Naive B cell (primary cell): Measurements from ENCODE around the gene DHX34. TPM values are rescaled to one million over a fixed set of nuclear protein-coding genes. Genes with fewer than 3 reads are reported as not detected.

Source experiments
- ATAC-seq, 2 donors: fragments of 150-1000 bp; cut with Tn5 transposase; 2 replicates each; pipeline ENCODE4 v1.10.0; 2021; ENCODE audit warnings: low read depth in 2 of 2, mild to moderate bottlenecking in 2 of 2, moderate library complexity in 2 of 2
- DNase-seq: peaks from one replicate; pipeline ENCODE4 v3.0.0; 2022
- H3K27ac Mint-ChIP-seq, 6 donors: one replicate each; pipeline ENCODE4 v1.8.0; 2020 to 2022; ENCODE audit warnings: mild to moderate bottlenecking in 6 of 6, mixed read lengths in 6 of 6, moderate library complexity in 5 of 6, inconsistent platforms in 2 of 6
- H3K27me3 Mint-ChIP-seq, 3 donors: one replicate each; pipeline ENCODE4 v1.8.0; 2021 to 2022; ENCODE audit warnings: mixed read lengths in 3 of 3, mild to moderate bottlenecking in 1 of 3
- H3K36me3 Mint-ChIP-seq, 2 donors: one replicate each; pipeline ENCODE4 v1.8.0; 2020 to 2022; ENCODE audit warnings: mixed read lengths in 2 of 2, inconsistent platforms in 1 of 2, mild to moderate bottlenecking in 1 of 2
- H3K4me1 Mint-ChIP-seq, 3 donors: one replicate each; pipeline ENCODE4 v1.8.0; 2020 to 2022; ENCODE audit warnings: mixed read lengths in 3 of 3, inconsistent platforms in 1 of 3, mild to moderate bottlenecking in 1 of 3, moderate library complexity in 1 of 3
- H3K4me3 Mint-ChIP-seq, 8 donors: one replicate each; pipeline ENCODE4 v1.8.0; 2020 to 2022; ENCODE audit warnings: mild to moderate bottlenecking in 8 of 8, mixed read lengths in 8 of 8, moderate library complexity in 8 of 8, inconsistent platforms in 2 of 8
- H3K9me3 Mint-ChIP-seq, 7 donors: one replicate each; pipeline ENCODE4 v1.8.0; 2020 to 2022; ENCODE audit warnings: mixed read lengths in 7 of 7, mild to moderate bottlenecking in 5 of 7, inconsistent platforms in 2 of 7, moderate library complexity in 1 of 7
- polyA plus RNA-seq, 6 donors: library from polyadenylated mRNA; unstranded; fragments of 300-500 nt; fragmentation: Illumina TruSeq; gene quantifications; one replicate each; pipeline ENCODE4 v1.2.3, GENCODE V29; 2021; ENCODE audit warnings: low read depth in 6 of 6

DHX34 gene
- polyA plus RNA-seq, 6 donors from 2014 or later, result 3.0 to 13.3 (median 4.1) TPM; not detected in 1

GRCh38 chr19:47390533-47391488 lies 41.7 kb downstream of the DHX34 start:
- peaks cover 0 to 11% (median 6%) of the 10 kb centered on the region in 3 donors for H3K4me1 Mint-ChIP-seq
- peaks cover 17 to 41% (median 35%) of the 10 kb centered on the region in 3 donors for H3K27me3 Mint-ChIP-seq
- H3K4me3 Mint-ChIP-seq, result no peak overlapping the region
- peak in 1 of 2 donors; percentile 21 for ATAC-seq
- H3K36me3 Mint-ChIP-seq, result no peaks in the 10 kb centered on the region
- DNase-seq, result no peak
- H3K9me3 Mint-ChIP-seq, result no peaks in the 10 kb centered on the region
- no peak overlapping the region for H3K27ac Mint-ChIP-seq

DNA sequence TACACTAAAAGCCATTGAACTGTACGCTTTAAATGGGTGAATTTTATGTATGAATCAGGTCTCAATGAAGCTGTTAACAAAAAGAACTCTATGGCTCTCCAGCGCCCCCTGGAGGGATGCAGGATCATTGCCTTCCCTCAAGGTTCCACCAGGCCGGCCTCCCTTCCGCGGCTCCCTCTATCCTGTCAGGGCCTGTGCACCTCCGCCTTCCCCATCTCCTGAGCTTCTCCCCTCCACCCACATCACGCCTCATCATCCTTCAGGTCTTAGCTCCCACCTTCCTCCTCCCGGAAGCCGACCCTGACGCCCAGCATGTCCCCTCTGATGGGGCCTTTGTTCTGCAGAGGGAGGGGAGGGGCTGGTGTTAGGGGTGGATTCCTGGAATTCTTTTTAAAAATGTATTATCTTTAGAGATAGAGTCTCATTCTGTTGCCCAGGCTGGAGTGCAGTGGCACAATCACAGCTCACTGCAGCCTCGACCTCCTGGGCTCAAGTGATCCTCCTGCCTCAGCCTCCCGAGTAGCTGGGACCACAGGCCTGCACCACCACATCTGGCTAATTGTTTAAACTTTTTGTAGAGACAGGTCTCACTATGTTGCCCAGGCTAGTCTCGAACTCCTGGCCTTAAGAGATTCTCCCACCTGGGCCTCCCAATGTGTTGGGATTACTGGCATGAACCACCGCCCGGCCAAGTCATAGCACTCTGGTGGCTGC lies 42.6 kb downstream of the DHX34 start:
- ATAC-seq (peak; percentile 74 to 75), DNase-seq (peak; percentile 51)
- no peaks in the 10 kb centered on the region for H3K9me3 Mint-ChIP-seq
- peak overlapping the region in 1 of 6 donors; percentile 10 for H3K27ac Mint-ChIP-seq
- H3K4me3 Mint-ChIP-seq, result peak overlapping the region in 1 of 8 donors; percentile 16
- H3K36me3 Mint-ChIP-seq, result no peaks in the 10 kb centered on the region
- peaks cover 21 to 46% (median 41%) of the 10 kb centered on the region in 3 donors for H3K27me3 Mint-ChIP-seq
- peaks cover 0 to 11% (median 6%) of the 10 kb centered on the region in 3 donors for H3K4me1 Mint-ChIP-seq

DNA sequence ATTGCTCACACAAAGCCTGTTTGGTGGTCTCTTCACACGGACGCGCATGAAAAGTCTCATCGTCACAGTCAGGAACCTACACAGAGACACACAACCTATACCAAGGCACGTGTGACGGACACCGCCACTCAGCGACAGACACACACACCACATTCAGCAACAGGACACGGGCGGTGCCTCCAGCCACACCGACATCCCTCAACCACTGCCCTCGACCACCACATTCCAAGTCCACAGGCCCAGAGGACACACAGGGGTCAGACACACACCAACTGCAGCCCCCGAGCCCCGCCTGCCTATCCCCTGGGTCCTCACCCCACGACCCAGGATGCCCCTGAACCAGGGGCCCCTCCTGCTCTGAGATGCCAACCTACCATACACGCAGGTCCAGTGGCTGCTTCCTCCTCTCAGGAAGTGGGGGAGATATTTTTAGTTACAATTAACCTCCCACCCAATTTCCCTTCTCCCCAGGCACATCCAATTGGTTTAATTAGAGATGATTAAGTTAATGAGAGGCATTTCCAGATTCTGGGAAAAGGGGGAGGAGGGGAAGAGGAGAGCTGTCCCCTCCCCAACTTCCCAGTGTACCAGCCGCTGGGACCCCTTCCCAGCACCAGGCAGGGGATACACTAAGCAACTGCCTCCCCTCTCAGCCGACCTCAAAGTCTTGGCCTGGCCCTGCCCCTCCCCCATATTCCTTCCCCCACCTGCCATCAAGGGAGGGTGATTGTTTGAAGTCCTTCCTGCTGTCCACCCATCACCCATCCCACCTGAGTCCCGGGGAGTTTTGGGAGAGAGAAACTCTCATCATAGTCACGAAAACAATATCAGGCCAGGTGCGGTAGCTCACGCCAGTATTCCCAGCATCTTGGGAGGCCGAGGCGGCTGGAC lies 49.8 kb downstream of the DHX34 start:
- H3K9me3 Mint-ChIP-seq, result peaks cover 0 to 5% (median 0%) of the 10 kb centered on the region in 7 donors
- no peaks in the 10 kb centered on the region for H3K4me1 Mint-ChIP-seq
- H3K27me3 Mint-ChIP-seq, result peaks cover 27 to 63% (median 63%) of the 10 kb centered on the region in 3 donors
- no peak for DNase-seq
- no peak overlapping the region for H3K27ac Mint-ChIP-seq
- H3K36me3 Mint-ChIP-seq, result peaks cover 0 to 7% of the 10 kb centered on the region in 2 donors
- ATAC-seq, result no peak
- H3K4me3 Mint-ChIP-seq, result peak overlapping the region in 1 of 8 donors; percentile 30

DNA sequence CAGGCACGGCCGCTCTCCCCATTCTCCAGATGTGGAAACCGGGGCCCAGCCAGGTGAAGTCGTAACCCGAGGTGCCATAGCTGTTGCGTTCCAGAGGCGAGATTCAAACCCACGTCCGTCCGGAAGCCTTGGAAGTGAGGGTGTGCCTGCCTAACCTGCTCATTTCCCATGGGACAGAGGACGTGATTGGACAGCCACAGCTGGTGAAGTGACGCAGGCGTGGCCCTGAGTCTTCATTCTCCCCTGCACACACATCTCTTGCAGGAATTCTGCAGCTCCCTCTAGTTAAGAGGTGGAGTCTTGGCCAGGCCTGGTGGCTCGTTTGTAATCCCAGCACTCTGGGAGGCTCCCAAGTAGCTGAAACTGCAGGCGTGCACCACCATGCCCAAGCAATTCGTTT lies 53.4 kb downstream of the DHX34 start:
- H3K27ac Mint-ChIP-seq, result no peak overlapping the region

DNA sequence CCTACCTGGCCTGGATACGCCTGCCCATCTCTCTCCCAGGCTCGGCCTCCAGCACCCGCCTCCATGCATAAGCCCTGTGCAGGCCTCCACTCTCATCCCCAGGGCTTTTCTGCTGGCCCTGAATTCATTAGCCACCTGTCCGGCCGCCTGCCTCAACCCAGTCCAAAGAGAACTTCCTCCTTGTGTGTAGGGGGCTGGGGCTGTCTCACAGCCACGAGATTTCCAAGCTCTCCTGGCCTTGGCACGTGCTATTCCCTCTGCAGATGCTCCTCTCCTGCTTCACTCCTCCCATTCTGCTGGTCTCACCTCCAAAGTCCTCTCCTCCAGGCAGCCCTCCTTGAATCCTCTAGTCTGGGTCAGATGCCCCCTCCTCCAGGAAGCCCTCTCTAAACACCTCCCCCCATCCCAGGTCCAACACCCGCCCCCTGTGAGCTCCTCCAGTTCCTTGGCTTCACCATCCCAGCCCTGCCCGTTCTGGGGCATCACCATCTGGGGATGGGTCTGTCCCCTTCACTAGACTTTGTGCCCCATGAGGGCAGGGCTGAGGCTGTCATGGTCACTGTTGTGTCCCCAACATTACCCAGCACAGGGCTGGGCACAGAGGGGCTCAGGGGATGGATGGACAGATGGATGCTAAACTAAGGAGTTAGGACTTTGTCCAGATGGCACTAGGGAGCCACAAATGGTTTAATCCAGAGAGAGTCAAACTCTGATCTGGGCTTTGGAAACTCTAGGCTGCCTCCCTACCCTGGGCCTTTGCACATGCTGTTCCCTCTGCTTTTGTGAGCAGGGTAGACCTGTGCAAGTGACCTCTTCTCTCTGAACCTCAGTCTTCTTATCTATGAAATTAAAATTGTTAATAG lies 55.5 kb downstream of the DHX34 start:
- H3K27ac Mint-ChIP-seq, result no peak overlapping the region
- H3K36me3 Mint-ChIP-seq, result peaks cover 0 to 34% of the 10 kb centered on the region in 2 donors
- ATAC-seq (no peak), DNase-seq (no peak)
- H3K27me3 Mint-ChIP-seq, result peaks cover 33 to 76% (median 75%) of the 10 kb centered on the region in 3 donors
- H3K4me1 Mint-ChIP-seq, result peaks cover 0 to 6% (median 5%) of the 10 kb centered on the region in 3 donors
- H3K9me3 Mint-ChIP-seq, result peaks cover 5 to 12% (median 7%) of the 10 kb centered on the region in 7 donors
- no peak overlapping the region for H3K4me3 Mint-ChIP-seq

More for the DNA sequence above, 53.4 kb downstream of the DHX34 start:
- Mint-ChIP-seq H3K36me3 (peaks cover 0 to 25% of the 10 kb centered on the region in 2 donors), H3K27me3 (peaks cover 30 to 77% (median 75%) of the 10 kb centered on the region in 3 donors), H3K4me1 (peaks cover 0 to 6% (median 5%) of the 10 kb centered on the region in 3 donors), H3K9me3 (peaks cover 0 to 8% (median 2%) of the 10 kb centered on the region in 7 donors), H3K4me3 (no peak overlapping the region)
- DNase-seq, result no peak
- ATAC-seq, result no peak

GRCh38 chr19:47405197-47405550 lies 56.1 kb downstream of the DHX34 start:
- H3K4me1 Mint-ChIP-seq, result peaks cover 0 to 6% (median 5%) of the 10 kb centered on the region in 3 donors
- peaks cover 5 to 12% (median 7%) of the 10 kb centered on the region in 7 donors for H3K9me3 Mint-ChIP-seq
- DNase-seq (no peak), ATAC-seq (no peak)
- no peak overlapping the region for H3K4me3 Mint-ChIP-seq
- peaks cover 33 to 77% (median 74%) of the 10 kb centered on the region in 3 donors for H3K27me3 Mint-ChIP-seq
- peaks cover 0 to 34% of the 10 kb centered on the region in 2 donors for H3K36me3 Mint-ChIP-seq
- H3K27ac Mint-ChIP-seq, result no peak overlapping the region

DNA sequence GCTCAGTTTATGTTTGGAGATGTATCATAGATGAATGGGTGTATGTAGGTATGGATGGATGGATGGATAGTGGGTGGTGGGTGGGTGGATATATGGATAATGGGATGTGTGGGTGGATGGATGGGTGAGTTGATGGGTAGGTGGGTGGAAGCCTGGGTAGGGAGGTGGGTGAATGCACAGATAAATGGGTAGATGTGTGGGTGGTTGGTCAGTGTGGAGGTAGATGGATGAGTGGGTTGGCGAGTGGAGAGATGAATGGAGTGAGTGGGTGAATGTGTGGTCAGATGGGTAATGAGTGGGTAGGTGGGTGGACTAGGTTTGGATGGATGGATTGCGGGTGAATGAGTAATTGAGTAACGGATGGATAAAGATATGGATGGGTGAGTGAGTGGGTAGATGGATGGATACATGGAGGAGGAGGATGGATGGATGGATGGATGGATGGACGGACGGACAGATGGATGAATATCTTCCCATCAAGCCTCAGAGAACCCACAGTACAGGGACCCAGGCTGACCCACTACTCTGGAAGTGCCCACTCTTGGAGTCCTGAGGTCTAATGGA lies 56.8 kb downstream of the DHX34 start:
- Mint-ChIP-seq H3K4me1 (peaks cover 0 to 6% (median 5%) of the 10 kb centered on the region in 3 donors), H3K4me3 (no peak overlapping the region), H3K27me3 (peaks cover 33 to 75% (median 74%) of the 10 kb centered on the region in 3 donors), H3K36me3 (peaks cover 0 to 34% of the 10 kb centered on the region in 2 donors), H3K27ac (no peak overlapping the region), H3K9me3 (peaks cover 5 to 12% (median 7%) of the 10 kb centered on the region in 7 donors)
- ATAC-seq (no peak), DNase-seq (no peak)

DNA sequence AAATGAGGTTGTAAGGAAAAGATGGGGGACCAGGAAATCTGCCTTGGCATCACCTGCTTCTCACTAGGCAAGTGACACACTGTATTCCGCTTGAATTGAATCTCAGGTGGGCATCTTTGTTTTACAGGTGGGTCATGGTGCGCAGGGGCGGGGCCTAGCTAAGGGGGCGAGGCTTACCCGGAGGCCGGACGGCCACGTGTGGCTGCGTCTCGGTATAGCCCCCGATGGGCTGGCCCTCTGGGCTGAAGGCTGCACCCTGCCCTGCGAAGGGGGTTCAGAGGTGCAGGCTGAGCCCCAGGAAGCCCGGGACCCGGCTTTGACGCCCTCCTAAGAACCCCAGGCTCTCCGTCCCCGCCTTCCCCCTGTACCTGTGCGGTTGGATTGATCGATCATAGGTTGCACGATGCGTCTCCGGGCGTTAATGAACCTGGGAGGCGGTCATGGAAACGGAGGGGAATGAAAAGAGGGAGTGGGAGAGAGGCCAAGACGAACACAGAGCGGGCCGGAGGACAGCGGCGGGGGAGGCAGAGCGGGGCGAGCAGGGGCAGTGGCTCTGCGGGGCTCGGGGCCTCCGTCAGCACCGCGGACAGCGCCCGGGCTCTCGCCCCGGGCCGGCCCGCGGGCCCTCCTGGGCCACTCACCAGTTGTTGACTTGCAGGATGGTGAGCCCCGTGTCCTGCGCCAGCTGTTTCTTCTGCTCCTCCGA lies 57.7 kb downstream of the DHX34 start:
- peaks cover 0 to 6% (median 5%) of the 10 kb centered on the region in 3 donors for H3K4me1 Mint-ChIP-seq
- DNase-seq, result no peak
- peaks cover 33 to 69% (median 66%) of the 10 kb centered on the region in 3 donors for H3K27me3 Mint-ChIP-seq
- peaks cover 0 to 34% of the 10 kb centered on the region in 2 donors for H3K36me3 Mint-ChIP-seq
- H3K9me3 Mint-ChIP-seq, result peaks cover 5 to 12% (median 7%) of the 10 kb centered on the region in 7 donors
- H3K4me3 Mint-ChIP-seq, result peak overlapping the region in 1 of 8 donors; percentile 29
- no peak overlapping the region for H3K27ac Mint-ChIP-seq
- ATAC-seq, result peak in 1 of 2 donors; percentile 42

DNA sequence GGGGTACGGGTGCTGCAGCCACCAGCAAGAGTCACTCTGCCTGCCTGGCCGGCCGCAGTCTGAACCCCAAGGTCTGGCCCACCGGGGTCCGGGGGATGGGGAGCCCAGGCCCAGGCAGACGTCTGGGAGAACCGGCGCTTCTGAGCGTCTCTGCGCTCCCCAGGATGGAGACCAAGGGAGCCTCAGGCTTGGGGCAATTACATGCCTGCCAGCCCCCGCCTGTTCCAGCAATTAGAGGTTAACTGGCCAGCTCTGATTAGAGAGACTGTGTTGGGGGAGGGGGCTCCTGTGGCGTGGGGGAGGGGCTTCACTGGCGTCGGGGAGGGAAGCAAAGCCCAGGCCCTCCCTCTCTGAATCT lies 58.3 kb downstream of the DHX34 start:
- H3K9me3 Mint-ChIP-seq, result peaks cover 5 to 12% (median 7%) of the 10 kb centered on the region in 7 donors

GRCh38 chr19:47408156-47408938 lies 59.2 kb downstream of the DHX34 start:
- H3K4me3 Mint-ChIP-seq, result peak overlapping the region in 1 of 8 donors; percentile 25
- peaks cover 5 to 12% (median 7%) of the 10 kb centered on the region in 7 donors for H3K9me3 Mint-ChIP-seq
- H3K27me3 Mint-ChIP-seq, result peaks cover 40 to 72% (median 65%) of the 10 kb centered on the region in 3 donors
- peaks cover 0 to 6% (median 5%) of the 10 kb centered on the region in 3 donors for H3K4me1 Mint-ChIP-seq
- ATAC-seq (no peak), DNase-seq (no peak)
- H3K36me3 Mint-ChIP-seq, result peaks cover 0 to 33% of the 10 kb centered on the region in 2 donors
- H3K27ac Mint-ChIP-seq, result peak overlapping the region in 2 of 6 donors; percentile 76 to 77

More for the DNA sequence above, 58.3 kb downstream of the DHX34 start:
- ATAC-seq (no peak), DNase-seq (no peak)
- Mint-ChIP-seq H3K36me3 (peaks cover 0 to 34% of the 10 kb centered on the region in 2 donors), H3K4me3 (no peak overlapping the region), H3K27ac (no peak overlapping the region), H3K27me3 (peaks cover 37 to 74% (median 65%) of the 10 kb centered on the region in 3 donors), H3K4me1 (peaks cover 0 to 6% (median 5%) of the 10 kb centered on the region in 3 donors)
